Right hindlimb (tissue), 1 donor: ENCODE data around the gene PPP4R1.
A peak's percentile ranks its signal among the peaks of the same experiment; 100 is the strongest.

Experiments used
- DNase-seq: peaks from one replicate; pipeline ENCODE4 v3.0.0-alpha.2; 2018

The PPP4R1 gene

GRCh38 chr18:9581667-9582066, 32.7 kb downstream of the PPP4R1 start:
- DNase-seq: no peak

GRCh38 chr18:9578306-9578705, 36.1 kb downstream of the PPP4R1 start:
- DNase-seq: no peak

GRCh38 chr18:9577361-9577760, 37.0 kb downstream of the PPP4R1 start:
- no peak for DNase-seq

GRCh38 chr18:9575558-9575957, 38.8 kb downstream of the PPP4R1 start:
- peak; percentile 78 for DNase-seq

- DNase-seq: no peak
These were observed 39.8 kb downstream of the PPP4R1 start for GRCh38 chr18:9574473-9575115.

- no peak for DNase-seq
These were observed 42.8 kb downstream of the PPP4R1 start for GRCh38 chr18:9571546-9571945.

- no peak for DNase-seq
These were observed 44.1 kb downstream of the PPP4R1 start for GRCh38 chr18:9570255-9570654.

GRCh38 chr18:9569178-9569577, 45.2 kb downstream of the PPP4R1 start:
- no peak for DNase-seq

- DNase-seq: no peak
These were observed 46.2 kb downstream of the PPP4R1 start for GRCh38 chr18:9568186-9568585.

GRCh38 chr18:9565407-9565806, 49.0 kb downstream of the PPP4R1 start:
- no peak for DNase-seq

- DNase-seq: no peak
These were observed 51.0 kb downstream of the PPP4R1 start for GRCh38 chr18:9563331-9563730.

GRCh38 chr18:9562584-9562983, 51.8 kb downstream of the PPP4R1 start:
- DNase-seq: no peak

- DNase-seq: no peak
These were observed 52.6 kb downstream of the PPP4R1 start for GRCh38 chr18:9561759-9562158.

GRCh38 chr18:9559253-9559652, 55.1 kb downstream of the PPP4R1 start:
- no peak for DNase-seq

GRCh38 chr18:9558387-9559064, 55.8 kb downstream of the PPP4R1 start:
- no peak for DNase-seq

- DNase-seq: no peak
These were observed 57.0 kb downstream of the PPP4R1 start for GRCh38 chr18:9557250-9557943.

GRCh38 chr18:9552616-9553015, 61.7 kb downstream of the PPP4R1 start:
- no peak for DNase-seq

GRCh38 chr18:9552191-9552590, 62.2 kb downstream of the PPP4R1 start:
- DNase-seq: no peak

GRCh38 chr18:9550429-9550828, 63.9 kb downstream of the PPP4R1 start:
- no peak for DNase-seq

- no peak for DNase-seq
These were observed 65.0 kb downstream of the PPP4R1 start for GRCh38 chr18:9549405-9549804.

GRCh38 chr18:9547782-9548181, 66.6 kb downstream of the PPP4R1 start:
- no peak for DNase-seq

- DNase-seq: no peak
These were observed 67.9 kb downstream of the PPP4R1 start for GRCh38 chr18:9546468-9546867.

GRCh38 chr18:9545029-9545428, 69.3 kb downstream of the PPP4R1 start:
- DNase-seq: no peak

- DNase-seq: no peak
These were observed 71.4 kb downstream of the PPP4R1 start for GRCh38 chr18:9542924-9543323.
